ENCODE results near the gene IQSEC2. TPM values are rescaled to one million over a fixed set of nuclear protein-coding genes. Genes with fewer than 3 reads are reported as not detected.

IQSEC2 gene
- total RNA-seq, 1 donor from 2014 or later = 8.0 TPM

DNA sequence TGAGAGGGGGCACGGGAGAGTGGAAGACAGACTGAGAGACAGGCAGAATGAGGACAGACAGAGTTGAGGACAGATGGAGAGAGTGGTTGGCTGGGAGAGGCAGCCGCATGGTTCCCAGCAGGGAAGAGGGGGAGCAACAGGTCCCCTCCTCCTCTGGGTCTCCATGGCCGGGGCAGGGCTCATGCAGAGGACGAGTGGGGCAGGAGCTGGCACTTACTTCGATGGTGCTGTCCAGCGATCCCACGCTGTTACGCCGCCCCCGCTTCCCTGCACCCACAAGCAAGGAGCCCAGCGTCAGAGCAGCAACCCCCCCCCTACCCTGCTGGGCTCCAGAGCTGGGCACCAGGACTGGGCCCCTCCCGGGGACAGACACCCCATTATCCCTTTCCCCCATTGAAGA is 45.8 kb downstream of the IQSEC2 start:
- Mint-ChIP-seq H3K4me1 (ENCODE audit: low read depth) (no peaks in the 10 kb centered on the region), H3K27me3 (ENCODE audit: low read depth) (no peaks in the 10 kb centered on the region), H3K4me3 (ENCODE audit: unreplicated experiment) (no peak overlapping the region), H3K27ac (ENCODE audit: unreplicated experiment) (no peak overlapping the region), H3K9me3 (ENCODE audit: low read depth) (no peaks in the 10 kb centered on the region), H3K36me3 (ENCODE audit: low read depth) (peaks cover 3% of the 10 kb centered on the region)
- DNase-seq (ENCODE audit: low spot score) = no peak
- TF ChIP-seq, protein P1, sequence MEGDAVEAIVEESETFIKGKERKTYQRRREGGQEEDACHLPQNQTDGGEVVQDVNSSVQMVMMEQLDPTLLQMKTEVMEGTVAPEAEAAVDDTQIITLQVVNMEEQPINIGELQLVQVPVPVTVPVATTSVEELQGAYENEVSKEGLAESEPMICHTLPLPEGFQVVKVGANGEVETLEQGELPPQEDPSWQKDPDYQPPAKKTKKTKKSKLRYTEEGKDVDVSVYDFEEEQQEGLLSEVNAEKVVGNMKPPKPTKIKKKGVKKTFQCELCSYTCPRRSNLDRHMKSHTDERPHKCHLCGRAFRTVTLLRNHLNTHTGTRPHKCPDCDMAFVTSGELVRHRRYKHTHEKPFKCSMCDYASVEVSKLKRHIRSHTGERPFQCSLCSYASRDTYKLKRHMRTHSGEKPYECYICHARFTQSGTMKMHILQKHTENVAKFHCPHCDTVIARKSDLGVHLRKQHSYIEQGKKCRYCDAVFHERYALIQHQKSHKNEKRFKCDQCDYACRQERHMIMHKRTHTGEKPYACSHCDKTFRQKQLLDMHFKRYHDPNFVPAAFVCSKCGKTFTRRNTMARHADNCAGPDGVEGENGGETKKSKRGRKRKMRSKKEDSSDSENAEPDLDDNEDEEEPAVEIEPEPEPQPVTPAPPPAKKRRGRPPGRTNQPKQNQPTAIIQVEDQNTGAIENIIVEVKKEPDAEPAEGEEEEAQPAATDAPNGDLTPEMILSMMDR (IDR thresholded peaks at IDR 0.05) = no peak

DNA sequence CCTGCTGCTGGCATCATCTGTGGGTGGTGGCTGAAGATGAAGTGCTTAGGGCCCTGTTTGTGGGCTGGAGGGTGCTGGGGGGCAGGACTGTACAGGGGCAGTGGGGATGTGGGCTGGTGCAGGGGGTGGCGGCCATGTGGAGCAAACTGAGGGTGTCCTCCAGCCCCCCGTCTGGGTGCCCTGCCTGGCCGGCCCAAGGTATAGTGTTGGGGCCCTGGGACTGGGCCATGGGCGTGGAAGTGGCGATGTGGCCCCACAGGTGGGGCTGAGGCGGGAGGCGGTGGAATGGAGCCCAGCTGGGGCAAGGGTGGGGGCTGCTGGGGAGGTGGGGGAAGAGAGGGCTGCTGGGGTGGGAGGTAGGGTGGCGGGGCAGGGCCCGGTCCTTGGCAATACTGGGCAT is 46.9 kb downstream of the IQSEC2 start:
- Mint-ChIP-seq H3K4me1 (ENCODE audit: low read depth) (no peaks in the 10 kb centered on the region), H3K4me3 (ENCODE audit: unreplicated experiment) (no peak overlapping the region), H3K36me3 (ENCODE audit: low read depth) (peaks cover 3% of the 10 kb centered on the region), H3K27me3 (ENCODE audit: low read depth) (no peaks in the 10 kb centered on the region), H3K27ac (ENCODE audit: unreplicated experiment) (no peak overlapping the region), H3K9me3 (ENCODE audit: low read depth) (peaks cover 4% of the 10 kb centered on the region)
- TF ChIP-seq, protein P1 (IDR thresholded peaks at IDR 0.05) = no peak
- DNase-seq (ENCODE audit: low spot score) = no peak

DNA sequence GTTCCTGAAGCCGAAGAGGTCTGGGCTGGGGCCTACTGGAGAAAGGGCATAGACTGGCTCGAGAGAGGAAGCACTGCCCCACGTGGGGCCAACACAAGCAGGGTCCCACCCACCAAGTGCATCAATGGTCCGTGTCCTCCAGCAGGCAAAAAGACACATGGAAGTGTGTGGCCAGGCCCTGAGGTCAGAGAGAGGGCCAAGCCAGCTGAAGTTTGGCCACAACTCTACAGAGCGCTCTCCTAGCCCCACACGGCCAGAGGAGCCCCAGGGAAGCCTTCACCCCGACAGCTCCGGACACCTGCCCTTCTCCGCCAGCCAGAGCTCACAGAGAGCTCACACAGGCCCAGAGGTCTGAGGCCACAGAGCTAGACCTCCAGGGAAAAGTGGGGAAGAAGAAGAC is 47.8 kb downstream of the IQSEC2 start:
- Mint-ChIP-seq H3K9me3 (ENCODE audit: low read depth) (peaks cover 4% of the 10 kb centered on the region), H3K4me1 (ENCODE audit: low read depth) (no peaks in the 10 kb centered on the region), H3K36me3 (ENCODE audit: low read depth) (peaks cover 2% of the 10 kb centered on the region), H3K27me3 (ENCODE audit: low read depth) (no peaks in the 10 kb centered on the region), H3K4me3 (ENCODE audit: unreplicated experiment) (no peak overlapping the region), H3K27ac (ENCODE audit: unreplicated experiment) (no peak overlapping the region)
- DNase-seq (ENCODE audit: low spot score) = no peak
- TF ChIP-seq, protein P1 (IDR thresholded peaks at IDR 0.05) = no peak

DNA sequence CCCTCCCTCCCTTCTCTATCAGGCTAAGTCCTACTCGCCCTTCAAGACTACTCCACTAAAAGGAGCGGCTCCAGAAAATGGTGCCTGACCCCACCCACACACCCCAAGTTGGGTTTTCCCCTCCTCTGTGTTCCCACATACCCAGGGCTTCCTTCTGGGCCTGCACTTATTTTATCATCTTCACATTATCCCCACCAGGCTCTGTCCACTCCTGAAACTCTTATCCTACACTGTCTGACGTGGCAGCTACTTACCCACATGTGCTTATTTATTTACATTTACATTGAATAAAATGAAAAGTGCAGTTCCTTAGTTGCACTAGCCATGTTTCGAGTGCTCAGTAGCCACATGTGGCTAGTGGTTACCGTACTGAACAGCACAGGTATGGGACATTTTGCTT is 51.3 kb downstream of the IQSEC2 start:
- peaks cover 4% of the 10 kb centered on the region for H3K9me3 Mint-ChIP-seq (ENCODE audit: low read depth)
- no peaks in the 10 kb centered on the region for H3K36me3 Mint-ChIP-seq (ENCODE audit: low read depth)
- H3K27ac Mint-ChIP-seq (ENCODE audit: unreplicated experiment) = no peak overlapping the region
- H3K27me3 Mint-ChIP-seq (ENCODE audit: low read depth) = no peaks in the 10 kb centered on the region
- H3K4me3 Mint-ChIP-seq (ENCODE audit: unreplicated experiment) = no peak overlapping the region
- peaks cover 5% of the 10 kb centered on the region for H3K4me1 Mint-ChIP-seq (ENCODE audit: low read depth)
- TF ChIP-seq, protein P1 (IDR thresholded peaks at IDR 0.05) = no peak
- no peak for DNase-seq (ENCODE audit: low spot score)

DNA sequence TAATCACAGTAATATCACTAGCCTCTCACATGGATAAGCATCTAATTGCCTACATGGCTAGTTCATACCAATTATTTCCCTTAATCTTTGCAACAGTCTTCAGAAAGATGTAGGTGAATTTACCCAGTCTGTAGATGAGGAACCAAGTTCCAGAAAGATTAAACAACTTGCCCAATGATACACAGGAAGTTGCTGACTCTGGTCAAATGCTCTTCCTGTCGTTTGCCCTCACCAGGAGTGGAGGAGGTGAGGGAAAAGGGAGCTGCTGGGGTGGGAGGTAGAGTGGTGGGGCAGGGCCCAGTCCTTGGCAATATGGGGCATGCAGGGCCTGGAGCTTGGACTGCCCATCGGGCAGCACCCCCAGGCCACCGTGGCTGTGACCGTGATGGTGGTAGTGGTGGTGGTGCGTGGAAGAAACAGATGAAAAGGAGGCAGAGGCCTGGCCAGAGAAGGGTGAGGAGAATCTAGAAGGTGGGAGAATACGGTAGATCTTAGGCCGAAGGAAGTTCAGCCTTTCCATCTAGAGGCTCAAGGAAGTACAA is 54.1 kb downstream of the IQSEC2 start:
- TF ChIP-seq, protein P1 (IDR thresholded peaks at IDR 0.05) = no peak
- no peaks in the 10 kb centered on the region for H3K27me3 Mint-ChIP-seq (ENCODE audit: low read depth)

More for the DNA sequence above, 54.1 kb downstream of the IQSEC2 start:
- Mint-ChIP-seq H3K27ac (ENCODE audit: unreplicated experiment) (no peak overlapping the region), H3K4me1 (ENCODE audit: low read depth) (peaks cover 21% of the 10 kb centered on the region), H3K4me3 (ENCODE audit: unreplicated experiment) (no peak overlapping the region), H3K9me3 (ENCODE audit: low read depth) (peaks cover 4% of the 10 kb centered on the region), H3K36me3 (ENCODE audit: low read depth) (no peaks in the 10 kb centered on the region)
- no peak for DNase-seq (ENCODE audit: low spot score)
